Measurements from ENCODE around the gene XXYLT1.

DNA sequence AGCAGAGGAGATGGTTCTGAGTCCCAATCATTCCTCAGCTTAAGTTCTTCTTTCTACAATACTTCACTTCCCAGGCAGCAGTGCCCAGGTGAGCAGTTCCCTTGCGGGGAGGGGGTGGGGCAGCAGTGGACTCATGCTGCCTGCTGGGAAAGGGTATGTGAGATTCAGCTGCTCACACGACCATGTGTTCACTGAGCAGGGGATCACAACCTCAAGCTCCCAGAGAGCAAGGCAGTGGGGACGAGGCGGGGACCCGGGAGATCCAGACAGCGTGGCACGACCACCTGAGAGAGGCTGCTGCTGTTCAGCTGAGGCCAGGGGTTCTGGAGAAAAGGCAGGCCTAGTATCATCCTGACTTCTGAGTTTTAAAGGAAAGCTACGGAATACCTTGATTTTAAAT is 166.6 kb downstream of the XXYLT1 start:
- TF ChIP-seq, protein P1, sequence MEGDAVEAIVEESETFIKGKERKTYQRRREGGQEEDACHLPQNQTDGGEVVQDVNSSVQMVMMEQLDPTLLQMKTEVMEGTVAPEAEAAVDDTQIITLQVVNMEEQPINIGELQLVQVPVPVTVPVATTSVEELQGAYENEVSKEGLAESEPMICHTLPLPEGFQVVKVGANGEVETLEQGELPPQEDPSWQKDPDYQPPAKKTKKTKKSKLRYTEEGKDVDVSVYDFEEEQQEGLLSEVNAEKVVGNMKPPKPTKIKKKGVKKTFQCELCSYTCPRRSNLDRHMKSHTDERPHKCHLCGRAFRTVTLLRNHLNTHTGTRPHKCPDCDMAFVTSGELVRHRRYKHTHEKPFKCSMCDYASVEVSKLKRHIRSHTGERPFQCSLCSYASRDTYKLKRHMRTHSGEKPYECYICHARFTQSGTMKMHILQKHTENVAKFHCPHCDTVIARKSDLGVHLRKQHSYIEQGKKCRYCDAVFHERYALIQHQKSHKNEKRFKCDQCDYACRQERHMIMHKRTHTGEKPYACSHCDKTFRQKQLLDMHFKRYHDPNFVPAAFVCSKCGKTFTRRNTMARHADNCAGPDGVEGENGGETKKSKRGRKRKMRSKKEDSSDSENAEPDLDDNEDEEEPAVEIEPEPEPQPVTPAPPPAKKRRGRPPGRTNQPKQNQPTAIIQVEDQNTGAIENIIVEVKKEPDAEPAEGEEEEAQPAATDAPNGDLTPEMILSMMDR (IDR thresholded peaks at IDR 0.05), result no peak
- TF ChIP-seq EP300 (IDR thresholded peaks at IDR 0.05) (no peak), POLR2A (IDR thresholded peaks at IDR 0.05) (no peak)

Measured in tibial nerve (tissue), 4 donors.